ENCODE measurements around the gene IRF2BP2. TPM values are rescaled to one million over a fixed set of nuclear protein-coding genes. Genes with fewer than 3 reads are reported as not detected.

The IRF2BP2 gene
- total RNA-seq, 1 donor from 2014 or later = 55.6 TPM

DNA sequence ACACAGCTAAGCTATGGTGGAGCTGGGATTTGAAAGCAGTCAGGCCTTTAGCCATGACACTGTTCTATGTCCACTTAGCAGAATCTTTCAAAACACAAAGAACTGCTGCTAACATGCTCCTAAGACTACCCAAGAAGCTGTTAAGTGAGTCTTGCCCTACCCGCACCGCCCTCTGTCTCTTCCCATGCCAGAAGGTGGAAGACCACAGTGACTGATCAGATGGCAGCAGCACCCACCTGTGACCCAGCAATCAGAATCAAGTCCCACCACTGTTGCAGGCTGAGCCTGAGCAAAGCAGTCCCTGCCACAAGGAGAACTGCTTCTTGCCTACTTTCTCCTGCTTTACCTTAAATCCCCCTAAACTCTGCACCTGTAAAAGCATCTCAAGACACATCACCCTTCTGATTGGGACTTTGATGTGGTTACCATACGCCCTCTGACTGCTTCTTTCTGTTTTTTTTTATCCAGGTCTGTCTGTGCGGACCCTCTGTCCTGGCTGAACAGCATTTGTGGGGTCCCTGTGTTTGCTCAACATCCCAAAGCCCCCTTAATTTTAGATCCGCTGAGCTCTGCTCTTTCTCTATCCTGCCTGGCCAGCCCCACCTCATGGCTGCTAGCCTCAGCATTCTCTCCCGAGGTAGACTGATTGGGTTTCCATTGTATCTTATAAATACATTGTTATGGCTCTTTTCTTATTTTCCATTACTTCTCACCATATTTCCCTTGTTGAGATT is 16.0 kb downstream of the IRF2BP2 start:
- no peak overlapping the region for H3K4me3 Mint-ChIP-seq

DNA sequence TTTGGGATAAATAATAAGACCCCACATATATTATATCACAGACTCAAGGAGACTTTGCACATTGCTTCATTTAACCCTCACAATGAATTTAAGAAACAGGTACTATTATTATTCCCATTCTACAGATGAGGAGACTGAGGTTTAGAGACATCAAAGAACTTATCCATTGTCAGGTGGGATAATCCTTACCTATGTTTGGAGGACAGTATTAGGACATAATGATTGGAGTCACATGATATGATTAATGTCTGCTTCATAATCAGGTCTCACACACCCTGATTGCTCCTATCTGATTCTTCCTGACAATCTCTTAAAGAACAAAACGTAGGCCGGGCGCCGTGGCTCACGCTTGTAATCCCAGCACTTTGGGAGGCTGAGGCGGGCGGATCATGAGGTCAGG is 16.9 kb downstream of the IRF2BP2 start:
- TF ChIP-seq, protein P1, sequence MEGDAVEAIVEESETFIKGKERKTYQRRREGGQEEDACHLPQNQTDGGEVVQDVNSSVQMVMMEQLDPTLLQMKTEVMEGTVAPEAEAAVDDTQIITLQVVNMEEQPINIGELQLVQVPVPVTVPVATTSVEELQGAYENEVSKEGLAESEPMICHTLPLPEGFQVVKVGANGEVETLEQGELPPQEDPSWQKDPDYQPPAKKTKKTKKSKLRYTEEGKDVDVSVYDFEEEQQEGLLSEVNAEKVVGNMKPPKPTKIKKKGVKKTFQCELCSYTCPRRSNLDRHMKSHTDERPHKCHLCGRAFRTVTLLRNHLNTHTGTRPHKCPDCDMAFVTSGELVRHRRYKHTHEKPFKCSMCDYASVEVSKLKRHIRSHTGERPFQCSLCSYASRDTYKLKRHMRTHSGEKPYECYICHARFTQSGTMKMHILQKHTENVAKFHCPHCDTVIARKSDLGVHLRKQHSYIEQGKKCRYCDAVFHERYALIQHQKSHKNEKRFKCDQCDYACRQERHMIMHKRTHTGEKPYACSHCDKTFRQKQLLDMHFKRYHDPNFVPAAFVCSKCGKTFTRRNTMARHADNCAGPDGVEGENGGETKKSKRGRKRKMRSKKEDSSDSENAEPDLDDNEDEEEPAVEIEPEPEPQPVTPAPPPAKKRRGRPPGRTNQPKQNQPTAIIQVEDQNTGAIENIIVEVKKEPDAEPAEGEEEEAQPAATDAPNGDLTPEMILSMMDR (conservative IDR thresholded peaks at IDR 0.05) = no peak
- Mint-ChIP-seq H3K4me3 (no peak overlapping the region), H3K9me3 (peaks cover 7% of the 10 kb centered on the region)

More for the DNA sequence above, 16.0 kb downstream of the IRF2BP2 start:
- DNase-seq (ENCODE audit: low read depth, low spot score) = no peak
- TF ChIP-seq, protein P1 (conservative IDR thresholded peaks at IDR 0.05) = no peak
- H3K4me1 Mint-ChIP-seq = peaks cover 4% of the 10 kb centered on the region
- no peaks in the 10 kb centered on the region for H3K27me3 Mint-ChIP-seq (ENCODE audit: low read depth)
- peaks cover 7% of the 10 kb centered on the region for H3K9me3 Mint-ChIP-seq
- no peaks in the 10 kb centered on the region for H3K36me3 Mint-ChIP-seq (ENCODE audit: low read depth)
- no peak overlapping the region for H3K27ac Mint-ChIP-seq (ENCODE audit: unreplicated experiment)

DNA sequence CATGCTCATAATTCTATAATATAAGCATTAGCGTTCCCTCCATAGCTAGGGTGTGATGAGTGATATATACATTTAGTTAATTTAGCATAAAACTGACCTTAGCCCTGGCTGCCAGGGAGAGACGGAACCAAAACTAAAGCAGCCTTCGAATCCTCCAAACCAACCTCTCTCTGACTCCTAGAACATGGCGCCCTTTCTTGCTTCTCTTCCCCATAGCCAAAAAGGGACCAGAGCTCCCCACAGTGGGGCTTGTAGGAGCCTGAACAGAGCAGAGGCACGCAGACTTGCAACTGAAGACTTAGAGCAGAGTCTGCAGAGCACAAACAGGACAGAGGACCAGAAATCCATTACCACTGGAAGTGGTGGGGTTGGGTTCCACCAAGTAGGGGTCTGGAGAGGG is 17.7 kb downstream of the IRF2BP2 start:
- Mint-ChIP-seq H3K27me3 (ENCODE audit: low read depth) (no peaks in the 10 kb centered on the region), H3K4me1 (no peaks in the 10 kb centered on the region), H3K27ac (ENCODE audit: unreplicated experiment) (no peak overlapping the region), H3K36me3 (ENCODE audit: low read depth) (no peaks in the 10 kb centered on the region), H3K9me3 (peaks cover 7% of the 10 kb centered on the region), H3K4me3 (no peak overlapping the region)
- TF ChIP-seq, protein P1 (conservative IDR thresholded peaks at IDR 0.05) = no peak
- DNase-seq (ENCODE audit: low read depth, low spot score) = no peak

More for the DNA sequence above, 16.9 kb downstream of the IRF2BP2 start:
- no peak for DNase-seq (ENCODE audit: low read depth, low spot score)
- no peak overlapping the region for H3K27ac Mint-ChIP-seq (ENCODE audit: unreplicated experiment)
- no peaks in the 10 kb centered on the region for H3K4me1 Mint-ChIP-seq
- H3K36me3 Mint-ChIP-seq (ENCODE audit: low read depth) = no peaks in the 10 kb centered on the region
- H3K27me3 Mint-ChIP-seq (ENCODE audit: low read depth) = no peaks in the 10 kb centered on the region

DNA sequence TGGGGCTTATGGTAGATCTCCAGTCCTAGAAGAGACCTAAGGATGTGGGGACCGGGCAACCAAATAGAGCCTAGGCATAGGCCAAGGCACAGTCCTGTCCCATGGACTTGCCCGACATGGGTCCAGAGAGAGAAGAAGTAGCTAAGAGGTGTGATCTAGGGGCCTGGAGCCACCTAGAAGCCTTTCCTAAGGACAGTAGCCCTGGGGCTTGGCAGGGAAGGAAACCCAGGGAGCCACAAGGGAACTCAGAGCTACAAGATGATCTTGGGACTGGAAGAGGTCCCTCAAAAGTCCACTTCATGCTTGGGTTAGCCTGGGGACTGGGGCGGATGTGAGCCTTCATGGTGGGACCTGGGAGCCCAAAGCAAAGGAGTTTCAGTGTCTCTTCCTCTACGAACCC is 18.8 kb downstream of the IRF2BP2 start:
- Mint-ChIP-seq H3K27me3 (ENCODE audit: low read depth) (no peaks in the 10 kb centered on the region), H3K4me1 (no peaks in the 10 kb centered on the region), H3K9me3 (peaks cover 7% of the 10 kb centered on the region), H3K27ac (ENCODE audit: unreplicated experiment) (no peak overlapping the region), H3K4me3 (no peak overlapping the region), H3K36me3 (ENCODE audit: low read depth) (no peaks in the 10 kb centered on the region)
- no peak for DNase-seq (ENCODE audit: low read depth, low spot score)
- TF ChIP-seq, protein P1 (conservative IDR thresholded peaks at IDR 0.05) = no peak

DNA sequence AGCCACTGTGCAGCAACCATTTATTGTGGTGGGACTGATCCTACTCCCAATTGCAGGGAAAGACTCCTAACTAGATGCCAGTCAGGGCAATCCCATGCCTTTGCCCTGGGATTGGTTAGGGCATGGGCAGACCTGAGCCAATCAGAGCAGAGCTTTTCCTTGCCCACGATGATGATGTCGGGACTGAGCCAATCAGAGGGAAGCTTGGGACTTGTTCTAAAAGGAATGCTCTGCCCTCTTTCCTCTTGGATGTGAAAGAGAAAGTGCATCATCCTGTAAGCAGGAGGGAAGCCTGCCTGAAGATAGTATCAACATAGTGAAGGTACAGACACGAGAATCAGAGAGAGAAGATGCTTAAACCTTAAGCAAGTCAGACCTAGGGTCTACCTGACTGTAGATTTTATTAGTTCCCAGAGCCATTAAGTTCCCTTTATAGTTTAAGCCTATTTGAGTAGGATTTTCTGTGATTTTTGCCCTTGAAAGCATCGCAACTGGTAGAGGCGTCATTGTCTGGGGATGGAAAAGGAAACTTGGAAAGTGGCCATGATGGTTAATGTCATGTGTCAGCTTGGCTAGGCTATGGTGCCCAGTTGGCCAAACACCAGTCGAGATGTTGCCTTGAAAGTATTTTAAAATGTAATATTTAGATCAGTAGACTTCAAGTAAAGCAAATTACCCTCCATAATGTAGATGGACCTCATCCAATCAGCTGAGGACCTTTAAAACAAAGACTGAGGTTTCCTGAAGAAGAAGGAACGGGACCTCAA is 19.9 kb downstream of the IRF2BP2 start:
- TF ChIP-seq, protein P1 (conservative IDR thresholded peaks at IDR 0.05) = no peak
- H3K4me1 Mint-ChIP-seq = peaks cover 9% of the 10 kb centered on the region
- H3K9me3 Mint-ChIP-seq = no peaks in the 10 kb centered on the region
- H3K27ac Mint-ChIP-seq (ENCODE audit: unreplicated experiment) = no peak overlapping the region
- no peaks in the 10 kb centered on the region for H3K27me3 Mint-ChIP-seq (ENCODE audit: low read depth)
- no peak overlapping the region for H3K4me3 Mint-ChIP-seq
- no peaks in the 10 kb centered on the region for H3K36me3 Mint-ChIP-seq (ENCODE audit: low read depth)
- DNase-seq (ENCODE audit: low read depth, low spot score) = no peak

Data from neural crest cell (in vitro differentiated cells).